ENCODE data around the gene NUBPL.

DNA sequence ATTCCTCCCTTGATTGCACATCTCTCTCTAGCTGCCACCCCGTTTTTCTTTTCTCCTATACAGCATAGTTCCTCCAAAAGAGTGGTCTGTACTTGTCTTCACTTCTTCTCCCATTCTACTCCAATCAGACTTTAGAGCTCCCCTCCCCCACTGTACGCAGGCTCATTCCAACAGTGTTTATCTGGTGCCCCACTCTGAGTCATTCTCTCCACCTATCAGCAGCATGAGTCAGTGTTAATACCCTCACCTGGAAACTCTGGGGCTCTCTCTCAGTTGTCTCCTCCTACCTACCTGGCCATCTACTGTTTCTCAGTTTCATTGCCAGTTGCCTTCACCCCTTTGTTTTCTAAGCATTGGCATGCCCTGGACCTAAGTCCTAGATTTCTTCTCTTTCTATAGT is 340.8 kb downstream of the NUBPL start:
- TF ChIP-seq POLR2A (IDR thresholded peaks at IDR 0.05) (no peak), POLR2AphosphoS5 (IDR thresholded peaks at IDR 0.05) (no peak), EP300 (IDR thresholded peaks at IDR 0.05) (no peak)
- TF ChIP-seq, protein P1, sequence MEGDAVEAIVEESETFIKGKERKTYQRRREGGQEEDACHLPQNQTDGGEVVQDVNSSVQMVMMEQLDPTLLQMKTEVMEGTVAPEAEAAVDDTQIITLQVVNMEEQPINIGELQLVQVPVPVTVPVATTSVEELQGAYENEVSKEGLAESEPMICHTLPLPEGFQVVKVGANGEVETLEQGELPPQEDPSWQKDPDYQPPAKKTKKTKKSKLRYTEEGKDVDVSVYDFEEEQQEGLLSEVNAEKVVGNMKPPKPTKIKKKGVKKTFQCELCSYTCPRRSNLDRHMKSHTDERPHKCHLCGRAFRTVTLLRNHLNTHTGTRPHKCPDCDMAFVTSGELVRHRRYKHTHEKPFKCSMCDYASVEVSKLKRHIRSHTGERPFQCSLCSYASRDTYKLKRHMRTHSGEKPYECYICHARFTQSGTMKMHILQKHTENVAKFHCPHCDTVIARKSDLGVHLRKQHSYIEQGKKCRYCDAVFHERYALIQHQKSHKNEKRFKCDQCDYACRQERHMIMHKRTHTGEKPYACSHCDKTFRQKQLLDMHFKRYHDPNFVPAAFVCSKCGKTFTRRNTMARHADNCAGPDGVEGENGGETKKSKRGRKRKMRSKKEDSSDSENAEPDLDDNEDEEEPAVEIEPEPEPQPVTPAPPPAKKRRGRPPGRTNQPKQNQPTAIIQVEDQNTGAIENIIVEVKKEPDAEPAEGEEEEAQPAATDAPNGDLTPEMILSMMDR (IDR thresholded peaks at IDR 0.05): no peak
